Urothelium cell line (cell line): ENCODE data around the gene DIP2A.

Experiments
- DNase-seq: peaks from one replicate; pipeline ENCODE4 v3.0.0; 2011; ENCODE audit warnings: low spot score, mixed read lengths
- FAIRE-seq: peaks from 2 replicates; lab custom pipeline; 2011; peaks lifted over from hg19 to GRCh38; lab: Jason Lieb, UNC

DIP2A gene

GRCh38 chr21:46606427-46606813, 147.7 kb downstream of the DIP2A start:
- FAIRE-seq (no peak), DNase-seq (no peak)

DNA sequence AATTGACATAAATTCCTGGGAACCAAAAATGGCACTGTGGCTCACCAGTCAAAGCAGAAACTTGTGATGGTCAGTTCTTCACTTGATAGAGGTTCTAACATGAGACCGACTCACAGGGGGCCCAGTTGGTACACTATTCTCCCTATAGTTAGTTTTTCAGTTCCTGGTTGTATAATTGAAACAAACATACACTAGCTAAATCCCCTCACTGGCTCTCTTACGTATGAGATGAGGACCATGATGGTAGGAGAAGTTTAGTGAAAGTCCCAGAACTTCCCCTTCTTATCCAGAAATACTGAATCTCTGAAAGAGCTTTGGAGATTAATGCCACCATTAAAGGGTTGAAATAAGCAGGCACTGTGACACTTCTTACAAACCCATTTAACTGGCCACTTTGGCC, 148.9 kb downstream of the DIP2A start:
- DNase-seq (no peak), FAIRE-seq (no peak)

GRCh38 chr21:46608672-46609111, 150.0 kb downstream of the DIP2A start:
- FAIRE-seq = no peak
- DNase-seq = no peak

- no peak for FAIRE-seq
Measured at GRCh38 chr21:46610018-46610701, 151.5 kb downstream of the DIP2A start.

DNA sequence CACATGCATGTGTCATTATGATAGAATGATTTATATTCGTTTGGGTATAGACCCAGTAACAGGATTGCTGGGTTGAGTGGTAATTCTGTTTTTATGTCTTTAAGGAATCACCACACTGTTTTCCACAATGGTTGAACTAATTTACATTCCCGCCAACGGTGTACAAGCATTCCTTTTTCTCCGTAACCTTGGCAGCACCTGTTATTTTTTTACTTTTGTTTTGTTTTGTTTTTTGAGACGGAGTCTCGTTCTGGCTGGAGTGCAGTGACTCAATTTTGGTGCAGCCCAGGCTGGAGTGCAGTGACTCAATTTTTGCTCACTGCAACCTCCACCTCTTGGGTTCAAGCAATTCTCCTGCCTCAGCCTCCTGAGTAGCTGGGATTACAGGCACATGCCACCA, 154.7 kb downstream of the DIP2A start:
- FAIRE-seq = no peak

More at GRCh38 chr21:46610018-46610701, 151.5 kb downstream of the DIP2A start:
- DNase-seq = no peak

DNA sequence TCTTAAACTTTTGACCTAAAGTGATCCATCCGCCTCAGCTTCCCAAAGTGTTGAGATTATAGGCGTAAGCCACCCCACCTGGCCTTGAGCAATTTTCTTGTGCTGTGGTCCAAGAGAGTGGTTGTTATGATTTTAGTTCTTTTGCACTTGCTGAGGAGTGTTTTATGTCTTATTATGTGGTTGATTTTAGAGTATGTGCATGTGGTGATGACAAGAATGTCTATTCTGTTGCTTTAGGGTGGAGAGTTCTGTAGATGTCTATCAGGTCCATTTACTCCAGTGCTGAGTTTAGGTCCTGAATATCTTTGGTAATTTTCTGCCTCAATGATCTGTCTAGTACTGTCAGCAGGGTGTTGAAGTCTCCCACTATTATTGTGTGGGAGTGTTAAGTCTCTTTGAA, 157.4 kb downstream of the DIP2A start:
- FAIRE-seq (no peak), DNase-seq (no peak)

More for the DNA sequence above, 154.7 kb downstream of the DIP2A start:
- no peak for DNase-seq

DNA sequence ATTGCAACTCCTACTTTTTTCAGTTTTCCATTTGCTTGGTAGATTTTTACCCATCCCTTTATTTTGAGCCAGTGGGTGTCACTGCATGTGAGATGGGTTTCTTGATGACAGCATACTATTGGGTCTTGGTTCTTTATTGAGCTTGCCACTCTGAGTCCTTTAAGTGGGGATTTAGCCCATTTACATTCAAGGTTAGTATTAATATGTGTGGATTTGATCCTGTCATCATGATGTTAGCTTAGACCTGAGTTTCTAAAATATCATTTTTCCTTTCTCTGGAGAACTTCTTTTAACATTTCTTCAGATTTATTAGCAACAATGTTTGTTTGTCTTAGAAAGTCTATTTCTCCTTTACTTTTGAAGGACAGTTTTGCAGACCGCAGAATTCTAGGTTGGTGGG, 158.0 kb downstream of the DIP2A start:
- DNase-seq (no peak), FAIRE-seq (no peak)

DNA sequence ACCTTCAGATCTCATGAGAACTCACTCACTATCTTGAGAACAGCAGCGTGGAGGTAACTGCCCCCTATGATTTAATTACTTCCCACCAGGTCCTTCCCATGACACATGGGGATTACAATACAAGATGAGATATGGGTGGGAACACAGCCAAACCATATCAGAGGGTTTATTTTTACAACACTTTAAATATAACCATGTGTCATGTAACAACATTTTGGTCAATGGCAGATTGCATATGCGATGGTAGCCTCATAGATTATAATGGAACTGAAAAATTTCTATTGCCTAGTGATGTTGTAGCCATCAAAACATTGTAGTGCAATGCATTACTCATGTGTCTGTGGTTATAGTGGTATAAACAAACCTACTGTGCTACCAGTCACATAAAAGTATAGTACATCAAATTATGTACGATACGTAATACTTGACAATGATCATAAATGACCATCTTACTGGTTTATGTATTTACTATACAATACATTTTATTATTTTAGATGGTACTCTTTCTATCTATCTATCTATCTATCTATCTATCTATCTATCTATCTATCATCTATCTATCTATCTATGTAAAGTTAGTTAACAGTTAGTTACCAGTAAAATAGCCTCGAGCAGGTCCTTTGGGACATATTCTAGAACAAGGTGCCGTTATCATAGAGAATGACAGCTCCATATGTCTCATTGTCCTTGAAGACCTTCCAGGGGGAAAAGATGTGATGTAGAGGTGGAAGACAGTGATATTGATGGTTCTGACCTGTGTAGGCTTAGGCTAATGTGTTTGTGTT, 158.8 kb downstream of the DIP2A start:
- FAIRE-seq = no peak
- DNase-seq = no peak

- DNase-seq (no peak), FAIRE-seq (no peak)
Measured at GRCh38 chr21:46618738-46619379, 160.2 kb downstream of the DIP2A start.
